Vagina (tissue), 2 donors: ENCODE data around the gene RMND1. TPM values are rescaled to one million over a fixed set of nuclear protein-coding genes. Genes with fewer than 3 reads are reported as not detected.

Source experiments
- DNase-seq, 2 donors: peaks; one replicate each; pipeline ENCODE4 v3.0.0-alpha.2; 2017; ENCODE audit errors: extremely low spot score in 2 of 2
- H3K27ac ChIP-seq: fragments of 200-600 bp; sonication (generic); one replicate; pipeline ENCODE4 v1.5.1; 2019
- H3K27me3 ChIP-seq: fragments of 200-600 bp; sonication (generic); one replicate; pipeline ENCODE4 v1.5.1; 2019
- H3K36me3 ChIP-seq, 2 donors: fragments of 200-600 bp; sonication (generic); one replicate each; pipeline ENCODE4 v1.5.1; 2017 to 2019
- H3K4me1 ChIP-seq: fragments of 200-600 bp; sonication (generic); one replicate; pipeline ENCODE4 v1.5.1; 2019
- H3K4me3 ChIP-seq, 2 donors: fragments of 200-600 bp; sonication (generic); 1 replicate in 1 of 2; 2 replicates in 1 of 2; pipeline ENCODE4 v1.5.1; 2016 to 2019
- H3K9me3 ChIP-seq: fragments of 200-600 bp; sonication (generic); one replicate; pipeline ENCODE4 v1.5.1; 2019
- POLR2A ChIP-seq, 2 donors: fragments of 450-650 bp; IDR thresholded peaks; one replicate each; pipeline ENCODE4 v1.6.1; 2017; ENCODE audit warnings: antibody characterized with exemption in 2 of 2, mild to moderate bottlenecking in 2 of 2, moderate library complexity in 2 of 2
- POLR2AphosphoS5 ChIP-seq, 2 donors: sonication (generic); formaldehyde crosslinking; IDR thresholded peaks; one replicate each; pipeline ENCODE4 v1.9.0; 2017; ENCODE audit warnings: antibody characterized with exemption in 2 of 2, mild to moderate bottlenecking in 2 of 2, low read depth in 1 of 2; ENCODE audit not compliant: insufficient read depth in 1 of 2
- intact Hi-C: fragments of 100-400 bp; cut with DNase I; formaldehyde crosslinking; loops from one replicate; pipeline ENCODE4 v1.15.1; 2023
- total RNA-seq: library from RNA; depleted of rRNA; stranded (reverse); fragments of >200 nt; gene quantifications from one replicate; pipeline ENCODE4 v1.2.3, GENCODE V29; 2016
- TF ChIP-seq, protein P1 (sequence below), 3 experiments: fragments of 450-650 bp in 2 of 3; fragments of 200-600 bp in 1 of 3; sonication (generic) in 1 of 3; IDR thresholded peaks; one replicate each; pipeline ENCODE4 v1.5.1; 2017 to 2019; ENCODE audit warnings: antibody characterized with exemption in 3 of 3, mild to moderate bottlenecking in 2 of 3, moderate library complexity in 2 of 3

RMND1 gene
- total RNA-seq, 1 donor from 2014 or later: 15.7 TPM

DNA sequence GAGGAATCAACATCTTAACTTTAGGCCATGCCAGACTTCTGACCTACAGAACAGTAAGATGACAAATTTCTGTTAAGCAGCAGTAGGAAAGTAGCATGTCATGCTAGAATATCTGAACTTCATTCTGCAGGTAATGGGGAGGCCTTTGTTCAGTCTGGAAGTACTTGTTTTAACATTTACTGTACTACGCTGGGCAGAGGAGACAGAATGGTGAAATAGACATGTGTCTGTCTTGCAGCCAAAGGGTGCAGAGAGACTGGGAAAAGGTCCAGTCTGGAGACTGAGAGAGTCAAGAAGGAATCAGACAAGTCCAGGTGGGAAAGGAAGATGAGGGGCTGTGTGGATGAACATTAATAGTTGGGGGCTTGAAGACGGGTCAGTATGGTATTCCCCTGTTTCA, 43.1 kb downstream of the RMND1 start:
- Histone ChIP-seq H3K27me3 (no peaks in the 10 kb centered on the region), H3K4me1 (no peaks in the 10 kb centered on the region), H3K27ac (no peak overlapping the region), H3K36me3 (peaks cover 0 to 30% of the 10 kb centered on the region in 2 donors), H3K4me3 (no peak overlapping the region), H3K9me3 (no peaks in the 10 kb centered on the region)
- no peak for DNase-seq
- intact Hi-C loops: no loop called here
- no peak for TF ChIP-seq POLR2A (IDR thresholded peaks at IDR 0.05)

DNA sequence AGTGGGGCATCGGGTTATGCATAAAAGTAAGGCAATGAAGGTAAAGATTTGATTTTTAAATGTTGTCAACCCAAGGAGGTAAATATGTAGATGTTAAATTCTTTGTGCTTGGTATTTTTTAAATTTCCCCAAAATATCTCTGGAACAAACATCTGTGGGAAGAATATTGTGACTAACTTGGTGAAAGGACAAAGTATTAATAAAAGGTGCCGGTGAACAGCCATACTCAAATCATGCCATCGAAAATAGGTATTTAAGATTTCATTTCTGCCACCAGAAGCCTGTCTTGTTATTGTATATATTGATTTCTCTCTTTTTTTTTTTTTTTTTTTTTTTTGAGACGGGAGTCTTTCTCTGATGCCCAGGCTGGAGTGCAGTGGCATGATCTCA, 48.0 kb downstream of the RMND1 start:
- Histone ChIP-seq H3K4me1 (peaks cover 16% of the 10 kb centered on the region), H3K36me3 (peaks cover 0 to 21% of the 10 kb centered on the region in 2 donors), H3K9me3 (no peaks in the 10 kb centered on the region), H3K27ac (no peak overlapping the region), H3K4me3 (no peak overlapping the region), H3K27me3 (no peaks in the 10 kb centered on the region)
- no peak for DNase-seq
- TF ChIP-seq, protein P1, sequence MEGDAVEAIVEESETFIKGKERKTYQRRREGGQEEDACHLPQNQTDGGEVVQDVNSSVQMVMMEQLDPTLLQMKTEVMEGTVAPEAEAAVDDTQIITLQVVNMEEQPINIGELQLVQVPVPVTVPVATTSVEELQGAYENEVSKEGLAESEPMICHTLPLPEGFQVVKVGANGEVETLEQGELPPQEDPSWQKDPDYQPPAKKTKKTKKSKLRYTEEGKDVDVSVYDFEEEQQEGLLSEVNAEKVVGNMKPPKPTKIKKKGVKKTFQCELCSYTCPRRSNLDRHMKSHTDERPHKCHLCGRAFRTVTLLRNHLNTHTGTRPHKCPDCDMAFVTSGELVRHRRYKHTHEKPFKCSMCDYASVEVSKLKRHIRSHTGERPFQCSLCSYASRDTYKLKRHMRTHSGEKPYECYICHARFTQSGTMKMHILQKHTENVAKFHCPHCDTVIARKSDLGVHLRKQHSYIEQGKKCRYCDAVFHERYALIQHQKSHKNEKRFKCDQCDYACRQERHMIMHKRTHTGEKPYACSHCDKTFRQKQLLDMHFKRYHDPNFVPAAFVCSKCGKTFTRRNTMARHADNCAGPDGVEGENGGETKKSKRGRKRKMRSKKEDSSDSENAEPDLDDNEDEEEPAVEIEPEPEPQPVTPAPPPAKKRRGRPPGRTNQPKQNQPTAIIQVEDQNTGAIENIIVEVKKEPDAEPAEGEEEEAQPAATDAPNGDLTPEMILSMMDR (IDR thresholded peaks at IDR 0.05): no peak
- TF ChIP-seq POLR2A (IDR thresholded peaks at IDR 0.05) (no peak), POLR2AphosphoS5 (IDR thresholded peaks at IDR 0.05; ENCODE audit: insufficient read depth in 1 of 2, low read depth in 1 of 2) (no peak)
- intact Hi-C loops: no loop called here

DNA sequence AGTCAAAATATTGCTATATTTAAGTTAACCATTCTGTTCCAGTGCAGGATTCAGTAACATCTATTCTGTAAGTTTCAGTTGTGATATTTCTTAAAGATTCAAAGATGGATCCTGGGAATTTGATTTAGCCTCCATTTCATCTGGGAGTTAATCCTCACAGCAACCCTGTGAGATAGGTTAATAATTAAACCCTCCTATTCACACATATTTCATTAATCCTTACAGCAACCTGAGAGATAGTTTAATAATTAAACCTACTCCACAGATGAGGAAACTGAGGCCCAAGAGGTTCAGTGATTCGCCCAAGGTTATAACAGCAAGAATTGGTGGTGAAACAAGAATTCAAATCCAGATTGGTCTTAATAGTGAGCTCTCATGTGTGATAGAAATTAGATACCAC, 49.7 kb downstream of the RMND1 start:
- TF ChIP-seq POLR2AphosphoS5 (IDR thresholded peaks at IDR 0.05; ENCODE audit: insufficient read depth in 1 of 2, low read depth in 1 of 2) (no peak), POLR2A (IDR thresholded peaks at IDR 0.05) (no peak)
- TF ChIP-seq, protein P1 (IDR thresholded peaks at IDR 0.05): no peak
- H3K9me3 ChIP-seq: no peaks in the 10 kb centered on the region
- H3K4me1 ChIP-seq: peaks cover 16% of the 10 kb centered on the region
- DNase-seq: no peak
- H3K27me3 ChIP-seq: no peaks in the 10 kb centered on the region
- intact Hi-C loops: no loop called here
- no peak overlapping the region for H3K4me3 ChIP-seq
- peaks cover 0 to 14% of the 10 kb centered on the region in 2 donors for H3K36me3 ChIP-seq
- no peak overlapping the region for H3K27ac ChIP-seq

DNA sequence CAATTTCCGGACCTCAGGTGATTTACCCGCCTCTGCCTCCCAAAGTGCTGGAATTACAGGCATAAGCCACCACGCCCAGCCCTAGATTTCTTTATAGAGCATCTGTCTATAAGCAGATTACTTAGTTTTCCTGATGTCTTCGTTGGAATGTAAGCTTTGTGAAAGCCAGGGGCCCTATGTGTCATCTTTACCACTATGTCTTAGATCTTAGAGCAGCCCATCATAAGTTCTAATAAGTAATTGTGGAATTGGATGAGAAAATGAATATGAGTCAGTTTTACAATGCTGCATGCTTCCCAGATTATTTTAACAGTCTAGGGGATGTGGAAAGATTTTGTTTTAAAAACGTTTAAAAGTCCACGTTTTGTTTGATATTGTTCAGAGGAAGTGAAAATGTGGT, 51.5 kb downstream of the RMND1 start:
- no peak overlapping the region for H3K4me3 ChIP-seq
- no peak for DNase-seq
- H3K27me3 ChIP-seq: no peaks in the 10 kb centered on the region
- peaks cover 20% of the 10 kb centered on the region for H3K4me1 ChIP-seq
- H3K27ac ChIP-seq: no peak overlapping the region
- TF ChIP-seq, protein P1 (IDR thresholded peaks at IDR 0.05): no peak
- TF ChIP-seq POLR2AphosphoS5 (IDR thresholded peaks at IDR 0.05; ENCODE audit: insufficient read depth in 1 of 2, low read depth in 1 of 2): no peak
- TF ChIP-seq POLR2A (IDR thresholded peaks at IDR 0.05): no peak
- intact Hi-C loops: no loop called here
- no peaks in the 10 kb centered on the region for H3K9me3 ChIP-seq
- peaks cover 0 to 11% of the 10 kb centered on the region in 2 donors for H3K36me3 ChIP-seq

DNA sequence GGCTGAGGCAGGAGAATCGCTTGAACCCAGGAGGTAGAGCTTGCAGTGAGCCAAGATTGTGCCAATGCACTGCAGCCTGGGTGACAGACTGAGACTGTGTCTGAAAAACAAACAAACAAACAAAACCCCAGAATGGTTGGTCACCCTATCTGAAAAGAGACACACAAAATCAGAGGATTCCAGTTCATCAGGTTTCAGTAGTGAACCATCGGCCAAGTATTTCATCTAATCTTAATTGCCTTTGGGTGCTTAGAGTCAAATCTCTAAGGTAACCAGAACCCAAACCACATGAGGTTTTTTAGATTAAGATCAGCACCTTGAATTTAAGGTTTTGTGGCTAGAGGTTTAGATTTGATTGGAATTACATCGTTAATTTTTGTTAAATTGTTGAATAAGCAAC, 52.2 kb downstream of the RMND1 start:
- no peak overlapping the region for H3K4me3 ChIP-seq
- no peak for TF ChIP-seq POLR2A (IDR thresholded peaks at IDR 0.05)
- no peak for TF ChIP-seq POLR2AphosphoS5 (IDR thresholded peaks at IDR 0.05; ENCODE audit: insufficient read depth in 1 of 2, low read depth in 1 of 2)
- TF ChIP-seq, protein P1 (IDR thresholded peaks at IDR 0.05): no peak
- no peak overlapping the region for H3K27ac ChIP-seq
- H3K36me3 ChIP-seq: peaks cover 0 to 3% of the 10 kb centered on the region in 2 donors
- peaks cover 28% of the 10 kb centered on the region for H3K4me1 ChIP-seq
- intact Hi-C loops: no loop called here
- DNase-seq: no peak
- no peaks in the 10 kb centered on the region for H3K27me3 ChIP-seq
- no peaks in the 10 kb centered on the region for H3K9me3 ChIP-seq

DNA sequence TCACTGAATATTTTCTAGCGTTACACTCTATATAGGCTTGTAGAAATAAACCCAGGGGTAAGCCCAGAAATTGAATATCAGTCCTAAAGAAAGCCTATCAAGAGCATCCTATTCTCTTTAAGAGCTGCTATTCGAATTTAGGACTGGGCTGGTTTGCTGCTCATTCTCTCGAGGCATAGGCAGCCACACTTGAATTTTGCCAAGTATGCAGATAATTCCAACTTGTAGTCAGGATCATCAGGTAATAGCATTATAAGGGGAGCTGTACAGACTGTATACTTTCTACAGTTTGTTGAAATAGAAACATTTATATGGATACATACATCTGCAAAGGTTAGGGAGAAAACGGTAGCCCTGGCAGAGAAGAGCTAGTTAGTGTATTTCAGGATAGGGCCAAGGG, 58.5 kb downstream of the RMND1 start:
- no peak for TF ChIP-seq POLR2AphosphoS5 (IDR thresholded peaks at IDR 0.05; ENCODE audit: insufficient read depth in 1 of 2, low read depth in 1 of 2)
- TF ChIP-seq, protein P1 (IDR thresholded peaks at IDR 0.05): no peak
- no peak for TF ChIP-seq POLR2A (IDR thresholded peaks at IDR 0.05)
- H3K27ac ChIP-seq: no peak overlapping the region
- intact Hi-C loops: no loop called here

More for the DNA sequence above, 58.5 kb downstream of the RMND1 start:
- Histone ChIP-seq H3K9me3 (no peaks in the 10 kb centered on the region), H3K4me3 (no peak overlapping the region), H3K4me1 (peaks cover 51% of the 10 kb centered on the region), H3K27me3 (no peaks in the 10 kb centered on the region), H3K36me3 (no peaks in the 10 kb centered on the region)
- no peak for DNase-seq
